WTC11 (cell line): ENCODE data around the gene UBL4A. TPM values are rescaled to one million over a fixed set of nuclear protein-coding genes. Genes with fewer than 3 reads are reported as not detected.
A peak's percentile ranks its signal among the peaks of the same experiment; 100 is the strongest.

Experiments
- ATAC-seq: fragments of 200-7000 bp; cut with Tn5 transposase; 2 replicates; pipeline ENCODE4 v1.10.0; 2021; ENCODE audit warnings: mild to moderate bottlenecking, moderate library complexity
- CTCF ChIA-PET: fragments of 300-600 bp; sonication (Branson Sonifier 250); formaldehyde crosslinking; loops from one replicate; lab custom pipeline; 2021; ENCODE audit warnings: antibody characterized with exemption; lab: Charles Lee
- POLR2A ChIA-PET: fragments of 350-600 bp; sonication (Branson Sonifier 250); formaldehyde crosslinking; loops from one replicate; lab custom pipeline; 2021; ENCODE audit warnings: antibody characterized with exemption; lab: Charles Lee
- DNase-seq: peaks from one replicate; pipeline ENCODE4 v3.0.0; 2021; ENCODE audit warnings: low spot score
- H3K27ac Mint-ChIP-seq: 2 replicates; pipeline ENCODE4 v1.8.0; 2021; ENCODE audit warnings: mixed read lengths
- H3K27me3 Mint-ChIP-seq: 2 replicates; pipeline ENCODE4 v1.8.0; 2021; ENCODE audit warnings: low read depth, mild to moderate bottlenecking, moderate library complexity, mixed read lengths
- H3K36me3 Mint-ChIP-seq: 2 replicates; pipeline ENCODE4 v1.8.0; 2021; ENCODE audit warnings: mixed read lengths
- H3K4me1 Mint-ChIP-seq: 2 replicates; pipeline ENCODE4 v1.8.0; 2022; ENCODE audit warnings: mixed read lengths
- H3K4me3 Mint-ChIP-seq: 2 replicates; pipeline ENCODE4 v1.8.0; 2021; ENCODE audit warnings: mild to moderate bottlenecking, moderate library complexity, mixed read lengths
- H3K9me3 Mint-ChIP-seq: 2 replicates; pipeline ENCODE4 v1.8.0; 2021; ENCODE audit warnings: mixed read lengths
- ATF1 ChIP-seq: sonication (generic); formaldehyde crosslinking; IDR thresholded peaks from 2 replicates; pipeline ENCODE4 v1.8.1; 2023; ENCODE audit warnings: mild to moderate bottlenecking, moderate library complexity, missing genetic modification reagents
- ETV6 ChIP-seq: sonication (generic); formaldehyde crosslinking; IDR thresholded peaks from 2 replicates; pipeline ENCODE4 v1.8.1; 2022; ENCODE audit warnings: mild to moderate bottlenecking, missing genetic modification reagents
- FOXP1 ChIP-seq: sonication (generic); formaldehyde crosslinking; IDR thresholded peaks from 2 replicates; pipeline ENCODE4 v1.8.0; 2022; ENCODE audit warnings: missing genetic modification reagents, mild to moderate bottlenecking, moderate library complexity, borderline replicate concordance
- GRHL2 ChIP-seq: fragments of 250-450 bp; sonication (Bioruptor Pico); IDR thresholded peaks from 2 replicates; pipeline ENCODE4 v1.8.0; 2022; ENCODE audit warnings: mild to moderate bottlenecking, moderate library complexity; ENCODE audit not compliant: insufficient replicate concordance, severe bottlenecking
- GTF2I ChIP-seq: fragments of 250-450 bp; sonication (Bioruptor Pico); conservative IDR thresholded peaks from 2 replicates; pipeline ENCODE4 v1.4.0; 2021; ENCODE audit warnings: mild to moderate bottlenecking
- KAT7 ChIP-seq: sonication (generic); formaldehyde crosslinking; IDR thresholded peaks from 2 replicates; pipeline ENCODE4 v1.8.1; 2023; ENCODE audit warnings: missing genetic modification reagents, mild to moderate bottlenecking, borderline replicate concordance
- MYBL2 ChIP-seq: sonication (generic); formaldehyde crosslinking; IDR thresholded peaks from 2 replicates; pipeline ENCODE4 v1.8.1; 2023; ENCODE audit warnings: mild to moderate bottlenecking, moderate library complexity, missing genetic modification reagents
- NFE2L1 ChIP-seq: sonication (generic); formaldehyde crosslinking; IDR thresholded peaks from 2 replicates; pipeline ENCODE4 v1.8.1; 2023; ENCODE audit warnings: missing genetic modification reagents
- NR2C2 ChIP-seq: sonication (generic); formaldehyde crosslinking; IDR thresholded peaks from 2 replicates; pipeline ENCODE4 v1.8.0; 2022; ENCODE audit warnings: mild to moderate bottlenecking, missing genetic modification reagents
- RELA ChIP-seq: sonication (generic); formaldehyde crosslinking; IDR thresholded peaks from 2 replicates; pipeline ENCODE4 v1.8.1; 2022; ENCODE audit warnings: missing genetic modification reagents, mild to moderate bottlenecking, borderline replicate concordance
- ZBTB21 ChIP-seq: sonication (generic); formaldehyde crosslinking; IDR thresholded peaks from 2 replicates; pipeline ENCODE4 v1.8.1; 2023; ENCODE audit warnings: mild to moderate bottlenecking, missing genetic modification reagents, borderline replicate concordance
- ZNF121 ChIP-seq: sonication (generic); formaldehyde crosslinking; IDR thresholded peaks from 2 replicates; pipeline ENCODE4 v1.8.0; 2023; ENCODE audit warnings: missing genetic modification reagents
- ZNF263 ChIP-seq: sonication (generic); formaldehyde crosslinking; IDR thresholded peaks from 2 replicates; pipeline ENCODE4 v1.8.1; 2022; ENCODE audit warnings: low read depth, mild to moderate bottlenecking, moderate library complexity, missing genetic modification reagents
- ZNF317 ChIP-seq: sonication (generic); formaldehyde crosslinking; IDR thresholded peaks from 2 replicates; pipeline ENCODE4 v1.8.1; 2023; ENCODE audit warnings: low read depth, mild to moderate bottlenecking, moderate library complexity, missing genetic modification reagents, borderline replicate concordance
- ZNF423 ChIP-seq: fragments of 250-450 bp; sonication (Bioruptor Pico); IDR thresholded peaks from 2 replicates; pipeline ENCODE4 v2.1.2; 2022; ENCODE audit warnings: mild to moderate bottlenecking, moderate library complexity
- total RNA-seq: library from RNA; stranded (reverse); gene quantifications from 3 replicates; pipeline ENCODE4 v1.2.3, GENCODE V29; 2021
- TF ChIP-seq, protein P1 (sequence below): fragments of 250-450 bp; sonication (Bioruptor Pico); IDR thresholded peaks from 2 replicates; pipeline ENCODE4 v1.9.0; 2021; ENCODE audit warnings: mild to moderate bottlenecking
- TF ChIP-seq, protein P2 (sequence below): sonication (generic); formaldehyde crosslinking; IDR thresholded peaks from 2 replicates; pipeline ENCODE4 v1.8.1; 2022; ENCODE audit warnings: low read depth, mild to moderate bottlenecking, moderate library complexity, missing genetic modification reagents, borderline replicate concordance
- TF ChIP-seq, protein P3 (sequence below): fragments of 250-450 bp; sonication (Bioruptor Pico); IDR thresholded peaks from 2 replicates; pipeline ENCODE4 v1.9.0; 2021; ENCODE audit warnings: moderate library complexity, mild to moderate bottlenecking, inconsistent platforms, borderline replicate concordance
- TF ChIP-seq, protein P4 (sequence below): sonication (generic); formaldehyde crosslinking; IDR thresholded peaks from 2 replicates; pipeline ENCODE4 v1.8.0; 2022; ENCODE audit warnings: mild to moderate bottlenecking, missing genetic modification reagents
- TF ChIP-seq, protein P5 (sequence below): sonication (generic); formaldehyde crosslinking; conservative IDR thresholded peaks from 2 replicates; pipeline ENCODE4 v1.8.1; 2022; ENCODE audit warnings: mild to moderate bottlenecking, missing genetic modification reagents
- TF ChIP-seq, protein P6 (sequence below): sonication (generic); formaldehyde crosslinking; IDR thresholded peaks from 2 replicates; pipeline ENCODE4 v1.8.1; 2023; ENCODE audit warnings: mild to moderate bottlenecking, missing genetic modification reagents
- TF ChIP-seq, protein P7 (sequence below): sonication (generic); formaldehyde crosslinking; conservative IDR thresholded peaks from 2 replicates; pipeline ENCODE4 v1.8.1; 2023; ENCODE audit warnings: mild to moderate bottlenecking, low read depth, missing genetic modification reagents, moderate library complexity
- TF ChIP-seq, protein P8 (sequence below): sonication (generic); formaldehyde crosslinking; IDR thresholded peaks from 2 replicates; pipeline ENCODE4 v1.8.1; 2023; ENCODE audit warnings: mild to moderate bottlenecking, missing genetic modification reagents, moderate library complexity
- TF ChIP-seq, protein P9 (sequence below): sonication (generic); formaldehyde crosslinking; IDR thresholded peaks from 2 replicates; pipeline ENCODE4 v1.8.1; 2022; ENCODE audit warnings: low read depth, missing genetic modification reagents, borderline replicate concordance

Gene UBL4A
- total RNA-seq, 1 experiment from 2014 or later = 34.0 TPM

DNA sequence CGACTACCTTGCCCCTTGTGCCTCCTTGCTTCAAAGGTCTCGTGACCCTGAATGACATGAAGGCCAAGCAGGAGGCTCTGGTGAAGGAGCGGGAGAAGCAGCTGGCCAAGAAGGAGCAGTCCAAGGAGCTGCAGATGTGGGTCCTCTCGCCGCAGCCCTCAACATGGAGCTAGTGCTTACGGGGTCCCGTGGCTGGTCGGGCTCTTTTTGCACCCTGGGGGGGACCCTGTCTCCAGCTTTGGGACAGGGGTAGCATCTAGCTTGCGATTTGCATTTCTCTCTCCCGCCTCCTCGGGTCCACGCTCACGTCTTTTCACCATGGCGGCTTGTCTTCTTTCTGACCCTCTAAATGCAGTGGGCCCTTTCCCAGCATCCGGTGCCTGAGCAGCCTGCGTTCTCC lies 40.6 kb downstream of the UBL4A start:
- H3K4me3 Mint-ChIP-seq = no peak overlapping the region
- POLR2A ChIA-PET = no interaction called here

DNA sequence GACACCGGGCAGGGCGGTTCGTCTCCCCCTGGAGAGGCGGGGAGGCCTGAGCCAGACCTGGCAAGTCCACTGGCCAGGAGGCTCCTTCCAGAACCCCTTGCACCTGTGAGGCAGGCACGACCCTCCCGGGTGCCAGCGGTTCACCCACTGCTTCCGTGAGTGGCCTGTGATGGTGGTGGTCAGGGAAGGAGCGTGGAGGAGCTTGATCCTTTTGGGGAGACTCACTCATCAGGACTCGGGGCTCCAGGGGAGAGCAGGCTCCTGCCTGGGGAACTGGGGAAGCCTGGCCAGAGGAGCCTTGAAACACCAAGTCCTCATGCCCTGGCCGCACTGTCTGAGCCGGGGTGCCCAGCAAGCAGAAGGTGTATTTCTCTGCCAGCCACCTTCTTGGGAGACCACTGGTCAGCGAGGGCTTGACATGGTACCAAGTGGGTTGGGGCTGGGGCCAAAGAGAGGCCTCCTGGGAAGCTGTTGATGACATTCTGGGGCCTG lies 41.6 kb downstream of the UBL4A start:
- POLR2A ChIA-PET = no interaction called here
- Mint-ChIP-seq H3K27ac (no peak overlapping the region), H3K9me3 (no peaks in the 10 kb centered on the region), H3K27me3 (no peaks in the 10 kb centered on the region), H3K4me3 (peak overlapping the region; percentile 42), H3K4me1 (no peaks in the 10 kb centered on the region), H3K36me3 (peaks cover 15% of the 10 kb centered on the region)
- TF ChIP-seq, protein P1, sequence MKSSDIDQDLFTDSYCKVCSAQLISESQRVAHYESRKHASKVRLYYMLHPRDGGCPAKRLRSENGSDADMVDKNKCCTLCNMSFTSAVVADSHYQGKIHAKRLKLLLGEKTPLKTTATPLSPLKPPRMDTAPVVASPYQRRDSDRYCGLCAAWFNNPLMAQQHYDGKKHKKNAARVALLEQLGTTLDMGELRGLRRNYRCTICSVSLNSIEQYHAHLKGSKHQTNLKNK = no peak
- TF ChIP-seq ZNF121 (no peak), NFE2L1 (no peak), GTF2I (CRISPR knock-in tag) (no peak)
- TF ChIP-seq, protein P2, sequence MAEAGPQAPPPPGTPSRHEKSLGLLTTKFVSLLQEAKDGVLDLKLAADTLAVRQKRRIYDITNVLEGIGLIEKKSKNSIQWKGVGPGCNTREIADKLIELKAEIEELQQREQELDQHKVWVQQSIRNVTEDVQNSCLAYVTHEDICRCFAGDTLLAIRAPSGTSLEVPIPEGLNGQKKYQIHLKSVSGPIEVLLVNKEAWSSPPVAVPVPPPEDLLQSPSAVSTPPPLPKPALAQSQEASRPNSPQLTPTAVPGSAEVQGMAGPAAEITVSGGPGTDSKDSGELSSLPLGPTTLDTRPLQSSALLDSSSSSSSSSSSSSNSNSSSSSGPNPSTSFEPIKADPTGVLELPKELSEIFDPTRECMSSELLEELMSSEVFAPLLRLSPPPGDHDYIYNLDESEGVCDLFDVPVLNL = no peak
- TF ChIP-seq, protein P3, sequence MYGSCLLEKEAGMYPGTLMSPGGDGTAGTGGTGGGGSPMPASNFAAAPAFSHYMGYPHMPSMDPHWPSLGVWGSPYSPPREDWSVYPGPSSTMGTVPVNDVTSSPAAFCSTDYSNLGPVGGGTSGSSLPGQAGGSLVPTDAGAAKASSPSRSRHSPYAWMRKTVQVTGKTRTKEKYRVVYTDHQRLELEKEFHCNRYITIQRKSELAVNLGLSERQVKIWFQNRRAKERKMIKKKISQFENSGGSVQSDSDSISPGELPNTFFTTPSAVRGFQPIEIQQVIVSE (CRISPR knock-in tag) = no peak
- CTCF ChIA-PET = no interaction called here
- ATAC-seq (no peak), DNase-seq (no peak)

More for the DNA sequence above, 40.6 kb downstream of the UBL4A start:
- Mint-ChIP-seq H3K27me3 (no peaks in the 10 kb centered on the region), H3K4me1 (no peaks in the 10 kb centered on the region), H3K27ac (no peak overlapping the region), H3K36me3 (peaks cover 13% of the 10 kb centered on the region), H3K9me3 (no peaks in the 10 kb centered on the region)
- DNase-seq = no peak
- CTCF ChIA-PET = no interaction called here
- ATAC-seq = no peak
- no peak for TF ChIP-seq ATF1 (CRISPR knock-in tag)
- no peak for TF ChIP-seq ZNF423 (CRISPR knock-in tag)
- no peak for TF ChIP-seq NR2C2 (CRISPR knock-in tag)
- TF ChIP-seq MYBL2 (CRISPR knock-in tag) = no peak
- TF ChIP-seq ZBTB21 (CRISPR knock-in tag) = no peak
- TF ChIP-seq, protein P4, sequence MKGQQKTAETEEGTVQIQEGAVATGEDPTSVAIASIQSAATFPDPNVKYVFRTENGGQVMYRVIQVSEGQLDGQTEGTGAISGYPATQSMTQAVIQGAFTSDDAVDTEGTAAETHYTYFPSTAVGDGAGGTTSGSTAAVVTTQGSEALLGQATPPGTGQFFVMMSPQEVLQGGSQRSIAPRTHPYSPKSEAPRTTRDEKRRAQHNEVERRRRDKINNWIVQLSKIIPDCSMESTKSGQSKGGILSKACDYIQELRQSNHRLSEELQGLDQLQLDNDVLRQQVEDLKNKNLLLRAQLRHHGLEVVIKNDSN = no peak
- TF ChIP-seq, protein P5, sequence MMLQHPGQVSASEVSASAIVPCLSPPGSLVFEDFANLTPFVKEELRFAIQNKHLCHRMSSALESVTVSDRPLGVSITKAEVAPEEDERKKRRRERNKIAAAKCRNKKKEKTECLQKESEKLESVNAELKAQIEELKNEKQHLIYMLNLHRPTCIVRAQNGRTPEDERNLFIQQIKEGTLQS (CRISPR knock-in tag) = no peak
- TF ChIP-seq, protein P1 = no peak
- no peak for TF ChIP-seq KAT7
- no peak for TF ChIP-seq GRHL2 (CRISPR knock-in tag)
- TF ChIP-seq, protein P6, sequence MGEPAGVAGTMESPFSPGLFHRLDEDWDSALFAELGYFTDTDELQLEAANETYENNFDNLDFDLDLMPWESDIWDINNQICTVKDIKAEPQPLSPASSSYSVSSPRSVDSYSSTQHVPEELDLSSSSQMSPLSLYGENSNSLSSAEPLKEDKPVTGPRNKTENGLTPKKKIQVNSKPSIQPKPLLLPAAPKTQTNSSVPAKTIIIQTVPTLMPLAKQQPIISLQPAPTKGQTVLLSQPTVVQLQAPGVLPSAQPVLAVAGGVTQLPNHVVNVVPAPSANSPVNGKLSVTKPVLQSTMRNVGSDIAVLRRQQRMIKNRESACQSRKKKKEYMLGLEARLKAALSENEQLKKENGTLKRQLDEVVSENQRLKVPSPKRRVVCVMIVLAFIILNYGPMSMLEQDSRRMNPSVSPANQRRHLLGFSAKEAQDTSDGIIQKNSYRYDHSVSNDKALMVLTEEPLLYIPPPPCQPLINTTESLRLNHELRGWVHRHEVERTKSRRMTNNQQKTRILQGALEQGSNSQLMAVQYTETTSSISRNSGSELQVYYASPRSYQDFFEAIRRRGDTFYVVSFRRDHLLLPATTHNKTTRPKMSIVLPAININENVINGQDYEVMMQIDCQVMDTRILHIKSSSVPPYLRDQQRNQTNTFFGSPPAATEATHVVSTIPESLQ = no peak
- TF ChIP-seq, protein P7, sequence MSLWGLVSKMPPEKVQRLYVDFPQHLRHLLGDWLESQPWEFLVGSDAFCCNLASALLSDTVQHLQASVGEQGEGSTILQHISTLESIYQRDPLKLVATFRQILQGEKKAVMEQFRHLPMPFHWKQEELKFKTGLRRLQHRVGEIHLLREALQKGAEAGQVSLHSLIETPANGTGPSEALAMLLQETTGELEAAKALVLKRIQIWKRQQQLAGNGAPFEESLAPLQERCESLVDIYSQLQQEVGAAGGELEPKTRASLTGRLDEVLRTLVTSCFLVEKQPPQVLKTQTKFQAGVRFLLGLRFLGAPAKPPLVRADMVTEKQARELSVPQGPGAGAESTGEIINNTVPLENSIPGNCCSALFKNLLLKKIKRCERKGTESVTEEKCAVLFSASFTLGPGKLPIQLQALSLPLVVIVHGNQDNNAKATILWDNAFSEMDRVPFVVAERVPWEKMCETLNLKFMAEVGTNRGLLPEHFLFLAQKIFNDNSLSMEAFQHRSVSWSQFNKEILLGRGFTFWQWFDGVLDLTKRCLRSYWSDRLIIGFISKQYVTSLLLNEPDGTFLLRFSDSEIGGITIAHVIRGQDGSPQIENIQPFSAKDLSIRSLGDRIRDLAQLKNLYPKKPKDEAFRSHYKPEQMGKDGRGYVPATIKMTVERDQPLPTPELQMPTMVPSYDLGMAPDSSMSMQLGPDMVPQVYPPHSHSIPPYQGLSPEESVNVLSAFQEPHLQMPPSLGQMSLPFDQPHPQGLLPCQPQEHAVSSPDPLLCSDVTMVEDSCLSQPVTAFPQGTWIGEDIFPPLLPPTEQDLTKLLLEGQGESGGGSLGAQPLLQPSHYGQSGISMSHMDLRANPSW (CRISPR knock-in tag) = no peak
- no peak for TF ChIP-seq FOXP1 (CRISPR knock-in tag)
- TF ChIP-seq, protein P8, sequence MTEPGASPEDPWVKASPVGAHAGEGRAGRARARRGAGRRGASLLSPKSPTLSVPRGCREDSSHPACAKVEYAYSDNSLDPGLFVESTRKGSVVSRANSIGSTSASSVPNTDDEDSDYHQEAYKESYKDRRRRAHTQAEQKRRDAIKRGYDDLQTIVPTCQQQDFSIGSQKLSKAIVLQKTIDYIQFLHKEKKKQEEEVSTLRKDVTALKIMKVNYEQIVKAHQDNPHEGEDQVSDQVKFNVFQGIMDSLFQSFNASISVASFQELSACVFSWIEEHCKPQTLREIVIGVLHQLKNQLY (CRISPR knock-in tag) = no peak
- no peak for TF ChIP-seq ETV6 (CRISPR knock-in tag)
- TF ChIP-seq, protein P9, sequence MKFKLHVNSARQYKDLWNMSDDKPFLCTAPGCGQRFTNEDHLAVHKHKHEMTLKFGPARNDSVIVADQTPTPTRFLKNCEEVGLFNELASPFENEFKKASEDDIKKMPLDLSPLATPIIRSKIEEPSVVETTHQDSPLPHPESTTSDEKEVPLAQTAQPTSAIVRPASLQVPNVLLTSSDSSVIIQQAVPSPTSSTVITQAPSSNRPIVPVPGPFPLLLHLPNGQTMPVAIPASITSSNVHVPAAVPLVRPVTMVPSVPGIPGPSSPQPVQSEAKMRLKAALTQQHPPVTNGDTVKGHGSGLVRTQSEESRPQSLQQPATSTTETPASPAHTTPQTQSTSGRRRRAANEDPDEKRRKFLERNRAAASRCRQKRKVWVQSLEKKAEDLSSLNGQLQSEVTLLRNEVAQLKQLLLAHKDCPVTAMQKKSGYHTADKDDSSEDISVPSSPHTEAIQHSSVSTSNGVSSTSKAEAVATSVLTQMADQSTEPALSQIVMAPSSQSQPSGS (CRISPR knock-in tag) = no peak
- TF ChIP-seq ZNF317 (CRISPR knock-in tag) = no peak
- TF ChIP-seq ZNF263 (CRISPR knock-in tag) = no peak
- TF ChIP-seq RELA (CRISPR knock-in tag) = no peak
